RWPE1 (cell line): ENCODE results near the gene OR10A7.

ENCODE experiments used
- CTCF ChIA-PET: fragments of 350-600 bp; sonication (Branson Sonifier 250); formaldehyde crosslinking; extraction: SDS; loops from one replicate; lab custom pipeline; 2021; lab: Yijun Ruan, JAX
- POLR2A ChIA-PET: fragments of 400-600 bp; formaldehyde crosslinking; extraction: SDS; loops from one replicate; lab custom pipeline; 2020; ENCODE audit warnings: antibody characterized with exemption; ENCODE audit not compliant: low non-redundant PET; lab: Yijun Ruan, JAX
- DNase-seq: peaks from one replicate; pipeline ENCODE4 v3.0.0; 2012; ENCODE audit warnings: low spot score
- H3K27ac ChIP-seq: fragments of 450-650 bp; 2 replicates; pipeline ENCODE4 v1.5.1; 2017
- TF ChIP-seq, protein P1 (sequence below): fragments of 450-650 bp; conservative IDR thresholded peaks from 2 replicates; pipeline ENCODE4 v1.5.1; 2017; ENCODE audit warnings: low read depth, mild to moderate bottlenecking

Gene OR10A7

DNA sequence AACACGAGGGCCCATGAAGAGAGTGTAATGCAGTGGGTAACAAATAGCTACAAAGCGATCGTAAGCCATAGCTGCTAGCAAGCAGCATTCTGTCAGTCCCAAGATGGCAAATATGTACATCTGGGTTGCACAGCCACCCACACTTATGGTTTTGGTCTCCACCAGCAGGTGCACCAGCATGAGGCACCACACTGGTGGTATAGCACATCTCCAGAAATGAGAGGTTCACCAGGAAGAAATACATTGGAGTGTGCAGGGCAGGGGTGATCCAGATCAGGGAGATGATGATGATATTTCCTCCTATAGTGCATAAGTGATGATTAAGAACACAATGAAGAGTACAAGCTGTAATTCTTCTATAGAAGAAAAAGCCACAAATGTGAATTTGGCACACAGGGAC lies 26.4 kb upstream of the OR10A7 start:
- ChIA-PET POLR2A (no interaction called here), CTCF (interaction anchor here (0.7 kb wide), 1 partner anchor 170 kb away, joined by 3 read pairs; no protein-coding TSS in a partner anchor)
- no peak overlapping the region for H3K27ac ChIP-seq
- TF ChIP-seq, protein P1, sequence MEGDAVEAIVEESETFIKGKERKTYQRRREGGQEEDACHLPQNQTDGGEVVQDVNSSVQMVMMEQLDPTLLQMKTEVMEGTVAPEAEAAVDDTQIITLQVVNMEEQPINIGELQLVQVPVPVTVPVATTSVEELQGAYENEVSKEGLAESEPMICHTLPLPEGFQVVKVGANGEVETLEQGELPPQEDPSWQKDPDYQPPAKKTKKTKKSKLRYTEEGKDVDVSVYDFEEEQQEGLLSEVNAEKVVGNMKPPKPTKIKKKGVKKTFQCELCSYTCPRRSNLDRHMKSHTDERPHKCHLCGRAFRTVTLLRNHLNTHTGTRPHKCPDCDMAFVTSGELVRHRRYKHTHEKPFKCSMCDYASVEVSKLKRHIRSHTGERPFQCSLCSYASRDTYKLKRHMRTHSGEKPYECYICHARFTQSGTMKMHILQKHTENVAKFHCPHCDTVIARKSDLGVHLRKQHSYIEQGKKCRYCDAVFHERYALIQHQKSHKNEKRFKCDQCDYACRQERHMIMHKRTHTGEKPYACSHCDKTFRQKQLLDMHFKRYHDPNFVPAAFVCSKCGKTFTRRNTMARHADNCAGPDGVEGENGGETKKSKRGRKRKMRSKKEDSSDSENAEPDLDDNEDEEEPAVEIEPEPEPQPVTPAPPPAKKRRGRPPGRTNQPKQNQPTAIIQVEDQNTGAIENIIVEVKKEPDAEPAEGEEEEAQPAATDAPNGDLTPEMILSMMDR, result no peak
- DNase-seq, result no peak

DNA sequence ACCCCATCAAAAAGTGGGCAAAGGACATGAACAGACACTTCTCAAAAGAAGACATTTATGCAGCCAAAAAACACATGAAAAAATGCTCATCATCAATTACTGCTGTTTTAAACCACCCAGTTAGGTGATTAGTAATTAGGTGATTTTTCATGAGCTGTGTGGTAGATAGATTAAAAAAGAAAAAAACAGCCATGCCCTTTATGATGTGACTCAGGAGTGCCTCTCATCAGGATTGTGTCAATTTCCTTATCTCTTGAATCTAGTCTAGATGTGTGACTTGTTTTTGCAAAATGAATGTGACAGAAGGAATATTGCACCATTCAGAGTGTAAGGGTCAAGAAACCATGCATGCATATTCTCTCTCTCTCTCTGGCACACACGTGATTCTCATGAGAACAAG lies 5.7 kb downstream of the OR10A7 start:
- no peak overlapping the region for H3K27ac ChIP-seq
- TF ChIP-seq, protein P1, result no peak
- ChIA-PET POLR2A (no interaction called here), CTCF (no interaction called here)
- no peak for DNase-seq

GRCh38 chr12:55227643-55228042 lies 6.8 kb downstream of the OR10A7 start:
- ChIA-PET CTCF (interaction anchor here (0.7 kb wide), 1 partner anchor 32 kb away, joined by 3 read pairs; no protein-coding TSS in a partner anchor), POLR2A (no interaction called here)
- TF ChIP-seq, protein P1, result no peak
- no peak for DNase-seq
- H3K27ac ChIP-seq, result no peak overlapping the region

- ChIA-PET CTCF (no interaction called here), POLR2A (no interaction called here)
- no peak for DNase-seq
- TF ChIP-seq, protein P1, result no peak
- no peak within 1 kb of the TSS for H3K27ac ChIP-seq
Observed at GRCh38 chr12:55244309-55244708, 23.5 kb downstream of the OR10A7 start, which contains the start of gene OR6C74. Gene OR6C74 (plus strand): TSS chr12:55244609. CDS start chr12:55247288, 2,679 bp downstream.

DNA sequence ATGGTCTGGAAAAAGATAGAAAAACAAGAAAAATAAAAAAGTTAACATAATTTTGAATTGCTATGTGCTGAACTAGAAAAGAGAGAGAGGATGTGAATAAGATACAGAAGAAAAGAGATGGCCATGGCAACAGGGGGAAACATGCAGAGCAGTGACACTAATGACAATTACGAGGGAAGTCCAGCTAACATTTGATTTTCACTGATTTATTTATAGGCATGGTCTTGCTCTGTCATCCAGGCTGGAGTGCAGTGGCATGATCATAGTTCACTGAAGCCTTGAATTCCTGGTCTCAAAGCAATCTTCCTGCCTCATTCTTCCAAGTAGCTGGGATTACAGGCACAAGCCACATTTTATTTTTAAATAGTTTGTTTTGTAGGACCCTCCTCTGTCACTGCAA lies 25.3 kb downstream of the OR10A7 start:
- TF ChIP-seq, protein P1, result no peak
- POLR2A ChIA-PET, result no interaction called here

GRCh38 chr12:55250944-55251343 lies 30.1 kb downstream of the OR10A7 start:
- CTCF ChIA-PET, result no interaction called here
- TF ChIP-seq, protein P1, result no peak
- DNase-seq, result no peak

More for the DNA sequence above, 25.3 kb downstream of the OR10A7 start:
- no peak overlapping the region for H3K27ac ChIP-seq
- CTCF ChIA-PET, result no interaction called here
- no peak for DNase-seq

DNA sequence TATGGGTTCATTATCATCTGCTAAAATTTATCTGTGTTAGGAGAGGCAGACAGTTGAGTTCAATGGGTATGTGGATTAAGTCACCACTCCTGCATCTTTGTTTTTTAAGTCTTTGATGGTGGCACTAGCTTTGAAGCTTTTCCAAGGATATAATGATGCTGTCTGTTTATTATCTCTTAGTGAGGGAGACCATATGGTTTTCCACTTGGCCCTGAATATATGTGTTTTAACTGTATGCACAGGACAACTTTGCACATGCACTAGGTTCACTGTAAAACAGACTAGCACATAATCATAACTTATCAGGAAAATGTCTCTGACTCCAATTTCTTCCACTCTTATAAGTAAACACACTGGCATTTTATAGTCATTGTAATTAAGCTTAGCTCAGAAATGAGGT lies 32.5 kb downstream of the OR10A7 start:
- CTCF ChIA-PET, result no interaction called here
- no peak for DNase-seq
- POLR2A ChIA-PET, result no interaction called here
- H3K27ac ChIP-seq, result no peak overlapping the region
- TF ChIP-seq, protein P1, result no peak

More at GRCh38 chr12:55250944-55251343, 30.1 kb downstream of the OR10A7 start:
- H3K27ac ChIP-seq, result no peak overlapping the region
- POLR2A ChIA-PET, result no interaction called here
